Osteocyte (in vitro differentiated cells): ENCODE measurements around the gene SLC26A8. TPM values are rescaled to one million over a fixed set of nuclear protein-coding genes. Genes with fewer than 3 reads are reported as not detected.
"Not testable (repeated sequence)": the region's sequence is repeated elsewhere in the genome, so short reads cannot be mapped to it uniquely, and the experiment has no call there.

Experiments used
- DNase-seq: peaks from one replicate; pipeline ENCODE4 v3.0.0; 2021; ENCODE audit warnings: mixed read lengths; ENCODE audit not compliant: unreplicated experiment; ENCODE audit errors: extremely low spot score
- H3K27ac Mint-ChIP-seq: one replicate; pipeline ENCODE4 v1.8.0; 2021; ENCODE audit warnings: mild to moderate bottlenecking, mixed read lengths; ENCODE audit not compliant: unreplicated experiment
- H3K27me3 Mint-ChIP-seq: one replicate; pipeline ENCODE4 v1.8.0; 2021; ENCODE audit warnings: mixed read lengths; ENCODE audit not compliant: unreplicated experiment
- H3K36me3 Mint-ChIP-seq: one replicate; pipeline ENCODE4 v1.8.0; 2021; ENCODE audit warnings: mixed read lengths; ENCODE audit not compliant: unreplicated experiment
- H3K4me1 Mint-ChIP-seq: one replicate; pipeline ENCODE4 v1.8.0; 2021; ENCODE audit warnings: mixed read lengths; ENCODE audit not compliant: unreplicated experiment
- H3K4me3 Mint-ChIP-seq: one replicate; pipeline ENCODE4 v1.8.0; 2021; ENCODE audit warnings: mild to moderate bottlenecking, moderate library complexity, mixed read lengths; ENCODE audit not compliant: unreplicated experiment
- H3K9me3 Mint-ChIP-seq: one replicate; pipeline ENCODE4 v1.8.0; 2021; ENCODE audit warnings: mixed read lengths; ENCODE audit not compliant: unreplicated experiment
- CTCF ChIP-seq: fragments of 200-600 bp; sonication (generic); IDR thresholded peaks from 2 replicates; pipeline ENCODE4 v1.5.0; 2021; ENCODE audit warnings: antibody characterized with exemption, mild to moderate bottlenecking, moderate library complexity
- total RNA-seq: library from RNA; stranded (reverse); gene quantifications from 2 replicates; pipeline ENCODE4 v1.2.1, GENCODE V29; 2021

SLC26A8 gene
- total RNA-seq, 1 donor from 2014 or later = not detected

- TF ChIP-seq CTCF = no peak
- Mint-ChIP-seq H3K27me3 (no peaks in the 10 kb centered on the region), H3K9me3 (no peaks in the 10 kb centered on the region), H3K4me1 (peaks cover 50% of the 10 kb centered on the region), H3K4me3 (no peak overlapping the region), H3K27ac (no peak overlapping the region), H3K36me3 (peaks cover 3% of the 10 kb centered on the region)
- no peak for DNase-seq
These were observed 10.0 kb upstream of the SLC26A8 start for GRCh38 chr6:36034441-36034840.

- no peaks in the 10 kb centered on the region for H3K27me3 Mint-ChIP-seq
- H3K27ac Mint-ChIP-seq = no peak overlapping the region
- no peak overlapping the region for H3K4me3 Mint-ChIP-seq
- H3K4me1 Mint-ChIP-seq = peaks cover 48% of the 10 kb centered on the region
- no peak for DNase-seq
- TF ChIP-seq CTCF = no peak
- peaks cover 3% of the 10 kb centered on the region for H3K36me3 Mint-ChIP-seq
- H3K9me3 Mint-ChIP-seq = no peaks in the 10 kb centered on the region
These were observed 9.5 kb upstream of the SLC26A8 start for GRCh38 chr6:36033935-36034334.

DNA sequence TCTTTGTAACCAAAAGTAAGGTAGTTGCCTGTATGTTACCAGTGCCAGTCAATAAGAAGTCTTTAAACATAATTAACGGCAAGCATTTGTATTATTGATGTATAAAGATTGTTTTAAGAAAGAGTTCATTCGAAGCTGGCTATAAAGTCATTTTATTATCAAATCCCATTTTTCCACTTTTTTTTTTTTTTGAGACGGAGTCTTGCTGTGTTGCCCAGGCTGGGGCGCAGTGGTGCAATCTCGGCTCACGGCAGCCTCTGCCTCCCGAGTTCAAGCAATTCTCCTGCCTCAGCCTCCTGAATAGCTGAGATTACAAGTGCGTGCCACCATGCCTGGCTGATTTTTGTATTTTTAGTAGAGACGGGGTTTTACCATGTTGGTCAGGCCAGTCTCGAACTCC lies 8.7 kb upstream of the SLC26A8 start:
- not testable (repeated sequence) for H3K9me3 Mint-ChIP-seq, H3K36me3 Mint-ChIP-seq, H3K4me3 Mint-ChIP-seq, H3K27me3 Mint-ChIP-seq, DNase-seq, H3K27ac Mint-ChIP-seq
- H3K4me1 Mint-ChIP-seq = peaks cover 41% of the 10 kb centered on the region

DNA sequence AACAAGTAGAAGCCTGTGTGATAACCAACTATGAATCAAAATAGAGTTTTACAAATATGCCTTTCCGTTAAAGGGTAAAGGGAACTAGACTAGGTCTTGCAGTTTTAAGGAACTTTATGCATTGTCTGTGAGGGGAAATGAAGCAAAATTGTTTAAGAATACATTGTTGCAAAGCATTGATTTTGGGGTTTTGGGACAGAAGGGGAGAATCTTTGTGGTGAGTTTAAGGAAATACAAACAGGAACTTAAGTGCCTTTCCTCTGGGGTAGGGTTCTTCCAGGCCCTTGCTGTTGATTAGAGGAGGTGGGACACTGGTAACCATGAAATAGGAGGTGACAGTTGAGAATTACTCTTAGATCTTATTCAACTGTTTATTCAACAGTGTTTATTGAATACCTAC lies 7.8 kb upstream of the SLC26A8 start:
- no peak for TF ChIP-seq CTCF
- Mint-ChIP-seq H3K4me1 (peaks cover 39% of the 10 kb centered on the region), H3K36me3 (peaks cover 3% of the 10 kb centered on the region), H3K27me3 (no peaks in the 10 kb centered on the region), H3K27ac (no peak overlapping the region), H3K4me3 (no peak overlapping the region), H3K9me3 (no peaks in the 10 kb centered on the region)
- no peak for DNase-seq

- peak overlapping the region; percentile 86 for H3K4me3 Mint-ChIP-seq
- no peak for DNase-seq
- H3K27me3 Mint-ChIP-seq = no peaks in the 10 kb centered on the region
- peaks cover 39% of the 10 kb centered on the region for H3K4me1 Mint-ChIP-seq
- H3K36me3 Mint-ChIP-seq = no peaks in the 10 kb centered on the region
- TF ChIP-seq CTCF = no peak
- H3K27ac Mint-ChIP-seq = peak overlapping the region; percentile 95
- no peaks in the 10 kb centered on the region for H3K9me3 Mint-ChIP-seq
These were observed 5.0 kb upstream of the SLC26A8 start for GRCh38 chr6:36029464-36029863.

DNA sequence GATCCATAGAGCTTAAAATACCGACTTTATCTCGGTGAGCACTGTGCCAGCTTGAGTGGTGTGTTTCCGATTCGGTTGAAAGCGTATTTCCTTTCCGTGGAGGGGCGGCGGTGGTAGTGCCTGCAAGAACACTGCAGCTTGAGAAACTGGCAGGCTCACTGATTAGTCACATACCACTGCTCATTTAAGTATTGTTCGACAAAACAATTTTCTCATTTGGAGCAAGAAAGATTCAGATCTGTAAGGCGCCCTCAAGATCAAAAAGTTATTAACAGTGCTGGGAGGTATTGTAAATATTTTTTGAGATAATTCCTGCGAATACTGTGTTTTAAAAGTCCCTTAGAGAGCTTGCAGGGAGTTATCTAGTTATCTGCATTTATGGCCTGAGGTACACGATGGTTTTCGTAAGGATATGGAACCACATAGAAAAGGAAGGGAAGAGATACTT lies 4.5 kb upstream of the SLC26A8 start:
- no peak for DNase-seq

More for the DNA sequence above, 4.5 kb upstream of the SLC26A8 start:
- Mint-ChIP-seq H3K4me1 (peaks cover 37% of the 10 kb centered on the region), H3K27me3 (peaks cover under 1% of the 10 kb centered on the region), H3K4me3 (peak overlapping the region; percentile 86), H3K27ac (peak overlapping the region; percentile 95), H3K36me3 (no peaks in the 10 kb centered on the region), H3K9me3 (no peaks in the 10 kb centered on the region)
- TF ChIP-seq CTCF = no peak
